ENCODE measurements around the gene SLC30A3.

- TF ChIP-seq CTCF (IDR thresholded peaks at IDR 0.05) (no peak), POLR2A (IDR thresholded peaks at IDR 0.05) (no peak), EP300 (IDR thresholded peaks at IDR 0.05) (no peak)
Observed at GRCh38 chr2:27204566-27204965, 58.3 kb downstream of the SLC30A3 start.

All from tibial nerve (tissue), 4 donors.